Activated naive CD4-positive, alpha-beta T cell (primary cell): Measurements from ENCODE around the gene ETDA.
"Not testable (repeated sequence)": the region's sequence is repeated elsewhere in the genome, so short reads cannot be mapped to it uniquely, and the experiment has no call there.

ENCODE experiments used
- DNase-seq, 4 experiments: peaks; one replicate each; lab custom pipeline; 2025; lab: John Stamatoyannopoulos, UW

Gene ETDA

GRCh38 chrX:135252011-135252518, at the start of gene ETDA:
TSS of gene ETDA (plus strand) at chrX:135252061. CDS start at chrX:135253277, 1,216 bp downstream.
- not testable (repeated sequence) for DNase-seq

- peak in 1 of 4 experiments; percentile 5 for DNase-seq
These were observed 45.4 kb upstream of the ETDA start for GRCh38 chrX:135206427-135206826.

GRCh38 chrX:135213200-135213844, 38.5 kb upstream of the ETDA start:
- DNase-seq = no peak

- DNase-seq = not testable (repeated sequence)
These were observed 5.9 kb upstream of the ETDA start for GRCh38 chrX:135245989-135246388.

GRCh38 chrX:135256087-135256684, 4.3 kb downstream of the ETDA start:
- not testable (repeated sequence) for DNase-seq

GRCh38 chrX:135256923-135257322, 5.1 kb downstream of the ETDA start:
- no peak for DNase-seq

GRCh38 chrX:135257469-135257868, 5.6 kb downstream of the ETDA start:
- DNase-seq = no peak

GRCh38 chrX:135260976-135261375, 9.1 kb downstream of the ETDA start:
- not testable (repeated sequence) for DNase-seq

GRCh38 chrX:135263376-135263775, 11.5 kb downstream of the ETDA start:
- DNase-seq = not testable (repeated sequence)

GRCh38 chrX:135264206-135264605, 12.3 kb downstream of the ETDA start:
- no peak for DNase-seq

- DNase-seq = no peak
These were observed 21.3 kb downstream of the ETDA start for GRCh38 chrX:135273162-135273561.

- no peak for DNase-seq
These were observed 24.1 kb downstream of the ETDA start for GRCh38 chrX:135275973-135276372.

GRCh38 chrX:135287266-135287823, 35.5 kb downstream of the ETDA start:
- DNase-seq = no peak

GRCh38 chrX:135295238-135295943, 43.5 kb downstream of the ETDA start:
- peak; percentile 0 to 41 (median 20) for DNase-seq

GRCh38 chrX:135295944-135296305, 44.1 kb downstream of the ETDA start:
- no peak for DNase-seq

GRCh38 chrX:135302269-135302873, 50.5 kb downstream of the ETDA start:
- DNase-seq = no peak
